HG03045 (cell line): ENCODE measurements around the gene OTOG.

Experiments
- ATAC-seq: cut with Tn5 transposase; IDR thresholded peaks from one replicate; pipeline ENCODE4 v1.9.1; 2021; ENCODE audit warnings: mild to moderate bottlenecking, moderate library complexity; ENCODE audit not compliant: unreplicated experiment

The OTOG gene

DNA sequence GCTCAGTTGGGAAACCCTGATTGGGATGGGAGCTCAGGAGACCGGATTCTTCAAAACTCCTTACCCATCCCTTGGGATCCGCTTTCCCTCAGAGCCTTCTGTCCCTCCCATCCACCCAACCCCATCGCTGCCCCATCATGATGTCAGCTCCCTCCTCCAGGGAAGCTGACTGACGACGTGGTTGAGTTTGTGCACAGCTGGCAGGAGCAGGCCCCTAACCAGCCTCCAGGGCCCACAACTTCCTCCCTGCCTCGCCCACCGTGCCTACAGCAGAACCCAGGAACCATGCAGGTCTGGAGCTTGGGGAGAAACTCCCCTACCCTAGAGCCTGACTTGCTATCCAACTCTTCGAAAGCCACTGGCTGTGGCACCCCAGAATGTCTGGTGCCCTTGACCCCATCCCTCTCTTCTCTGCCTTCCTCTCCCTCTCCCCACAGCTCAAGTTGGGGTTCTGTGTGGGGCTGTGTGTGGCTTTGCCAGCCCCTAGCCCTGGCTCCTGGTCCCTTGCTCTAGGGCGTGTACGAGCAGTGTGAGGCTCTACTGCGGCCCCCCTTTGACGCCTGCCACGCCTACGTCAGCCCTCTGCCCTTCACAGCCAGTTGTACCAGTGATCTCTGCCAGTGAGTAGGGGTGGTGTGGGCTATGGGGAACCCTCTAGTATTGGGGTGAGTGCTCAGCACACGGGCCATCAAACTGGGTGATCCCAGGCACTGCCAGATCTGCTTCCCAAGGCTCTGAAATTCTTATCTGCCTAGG, 11.1 kb downstream of the OTOG start:
- no peak for ATAC-seq

DNA sequence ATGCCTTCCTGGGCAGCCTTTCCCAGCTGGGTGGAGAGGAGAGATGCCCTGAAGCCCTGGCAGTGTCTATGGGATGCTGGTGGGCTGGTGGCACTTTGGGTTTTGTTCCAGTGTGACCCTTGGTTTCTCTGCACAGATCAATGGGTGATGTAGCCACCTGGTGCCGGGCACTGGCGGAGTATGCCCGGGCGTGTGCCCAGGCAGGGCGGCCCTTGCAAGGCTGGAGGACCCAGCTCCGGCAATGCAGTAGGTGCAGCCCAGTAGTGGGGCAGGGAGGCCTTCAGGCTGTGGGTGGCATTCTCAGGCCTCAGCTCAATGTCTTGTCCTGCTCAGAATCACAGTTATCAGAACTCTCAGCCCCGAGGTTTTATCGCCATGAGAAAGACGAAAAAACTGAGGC, 11.9 kb downstream of the OTOG start:
- no peak for ATAC-seq

DNA sequence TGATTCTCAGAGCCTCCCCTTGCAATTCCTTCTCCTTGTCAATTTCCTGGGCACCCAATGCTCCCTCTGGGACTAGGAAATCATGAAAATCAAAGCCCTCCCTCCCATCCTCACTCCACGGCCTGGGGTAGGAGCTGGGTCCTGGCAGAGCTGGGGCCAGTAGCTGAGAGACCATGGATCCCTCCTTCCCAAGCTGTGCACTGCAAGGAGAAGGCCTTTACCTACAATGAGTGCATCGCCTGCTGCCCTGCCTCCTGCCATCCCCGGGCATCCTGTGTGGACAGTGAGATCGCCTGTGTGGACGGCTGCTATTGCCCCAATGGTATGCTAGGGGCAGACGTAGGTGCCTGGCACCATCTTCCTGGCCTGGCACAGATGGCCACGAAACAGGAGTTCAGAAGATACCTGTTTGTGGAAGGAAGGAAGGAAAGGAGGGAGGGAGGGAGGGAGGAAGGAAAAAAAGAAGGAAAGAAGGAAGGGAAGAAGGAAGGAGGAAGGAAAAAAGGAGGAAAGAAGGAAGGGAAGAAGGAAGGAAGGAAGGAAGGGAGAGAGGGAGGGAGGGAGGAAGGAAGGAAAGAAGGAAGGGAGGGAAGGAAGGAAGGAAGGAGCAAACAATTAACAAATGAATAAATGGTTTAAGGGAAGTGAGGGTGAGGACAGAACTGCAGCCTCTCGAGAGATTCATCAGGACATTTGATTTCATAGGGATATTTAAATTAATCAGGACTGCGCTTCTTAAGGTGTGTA, 12.5 kb downstream of the OTOG start:
- ATAC-seq, result no peak

DNA sequence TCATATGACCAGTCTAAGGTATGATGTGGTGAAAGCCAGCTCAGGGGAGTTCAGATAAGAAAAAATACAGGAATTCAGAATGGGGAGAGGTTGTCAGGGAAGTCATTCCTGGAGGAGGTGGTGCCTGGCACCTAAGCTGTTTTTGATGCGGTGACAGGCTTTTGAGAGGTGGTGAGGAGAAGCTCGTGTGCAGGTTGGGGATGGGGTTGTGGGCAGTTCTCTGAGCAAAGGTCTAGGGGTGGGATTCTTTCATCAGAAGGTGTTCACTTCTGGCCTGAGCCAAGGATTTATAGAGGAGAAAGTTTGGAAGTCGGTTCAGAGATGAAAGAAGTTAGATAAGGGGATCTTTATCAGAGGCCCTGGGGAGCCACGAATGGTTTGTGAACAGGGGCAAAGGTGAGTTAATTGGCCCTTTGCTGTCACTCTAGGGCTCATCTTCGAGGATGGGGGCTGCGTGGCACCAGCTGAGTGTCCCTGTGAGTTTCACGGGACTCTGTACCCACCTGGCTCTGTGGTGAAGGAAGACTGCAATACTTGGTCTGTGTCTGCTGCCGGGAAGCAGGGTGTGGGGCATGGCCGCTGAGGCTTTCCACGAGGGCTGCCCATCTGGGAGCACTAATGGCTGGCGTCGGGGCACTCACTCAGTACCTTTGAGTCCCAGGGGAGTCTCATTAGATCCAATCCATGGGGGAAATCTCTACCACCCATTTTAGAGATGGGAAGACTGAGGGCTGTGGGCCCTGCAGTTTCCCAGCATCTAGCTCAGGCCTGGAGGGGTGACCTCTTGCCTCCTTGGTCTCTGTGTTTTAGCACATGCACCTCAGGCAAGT, 13.4 kb downstream of the OTOG start:
- no peak for ATAC-seq

DNA sequence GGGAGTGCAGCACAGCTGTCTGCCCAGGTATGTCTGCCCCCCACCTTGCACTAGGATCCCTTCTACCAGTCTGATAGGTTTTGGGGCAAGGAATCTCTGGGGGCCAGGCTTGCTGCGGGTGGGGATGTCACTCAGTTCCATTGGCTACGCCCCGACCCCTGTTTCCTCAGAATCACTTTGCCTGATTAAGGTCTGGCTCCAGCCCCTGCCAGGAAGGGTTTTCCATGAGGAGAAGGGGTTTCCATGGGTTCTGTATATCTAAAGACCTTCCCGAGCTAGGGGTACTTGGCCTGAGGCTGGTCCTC, 14.0 kb downstream of the OTOG start:
- ATAC-seq, result no peak

DNA sequence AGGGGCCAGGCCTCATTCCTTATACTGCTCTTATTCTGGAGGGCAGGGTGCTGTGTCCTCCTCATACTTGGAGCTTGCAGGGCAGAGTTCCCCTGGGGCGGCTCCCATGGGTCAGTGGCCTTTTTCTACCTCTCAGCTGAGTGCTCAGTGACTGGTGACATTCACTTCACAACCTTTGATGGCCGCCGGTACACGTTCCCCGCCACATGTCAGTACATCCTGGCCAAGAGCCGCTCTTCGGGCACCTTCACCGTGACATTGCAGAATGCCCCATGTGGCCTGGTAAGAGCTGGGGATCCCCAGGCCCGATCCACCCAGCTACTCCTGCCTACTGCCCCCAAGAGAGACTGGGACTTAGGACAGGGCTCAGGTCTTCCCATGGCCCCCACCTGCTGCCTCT, 14.5 kb downstream of the OTOG start:
- no peak for ATAC-seq

DNA sequence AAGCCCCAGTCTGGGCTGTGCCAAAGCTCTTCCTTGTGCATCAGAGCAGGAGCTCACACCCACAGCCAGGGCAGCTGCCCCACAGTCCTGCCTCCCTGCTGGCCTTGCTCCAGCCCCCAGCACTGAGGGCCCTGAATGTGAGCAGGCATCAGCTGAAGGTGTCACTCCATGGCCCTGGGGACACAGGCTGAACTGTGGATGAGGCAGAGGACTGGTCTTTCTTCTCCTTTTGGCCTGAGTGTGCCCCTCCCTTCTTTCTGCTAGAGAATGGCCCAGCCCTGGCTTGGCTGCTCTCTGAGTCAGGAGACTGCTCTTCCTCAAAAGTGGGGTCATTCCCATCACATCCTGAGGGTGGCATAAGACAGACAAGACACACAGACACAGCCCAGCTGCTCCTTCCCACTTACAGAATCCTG, 16.2 kb downstream of the OTOG start:
- ATAC-seq, result no peak

DNA sequence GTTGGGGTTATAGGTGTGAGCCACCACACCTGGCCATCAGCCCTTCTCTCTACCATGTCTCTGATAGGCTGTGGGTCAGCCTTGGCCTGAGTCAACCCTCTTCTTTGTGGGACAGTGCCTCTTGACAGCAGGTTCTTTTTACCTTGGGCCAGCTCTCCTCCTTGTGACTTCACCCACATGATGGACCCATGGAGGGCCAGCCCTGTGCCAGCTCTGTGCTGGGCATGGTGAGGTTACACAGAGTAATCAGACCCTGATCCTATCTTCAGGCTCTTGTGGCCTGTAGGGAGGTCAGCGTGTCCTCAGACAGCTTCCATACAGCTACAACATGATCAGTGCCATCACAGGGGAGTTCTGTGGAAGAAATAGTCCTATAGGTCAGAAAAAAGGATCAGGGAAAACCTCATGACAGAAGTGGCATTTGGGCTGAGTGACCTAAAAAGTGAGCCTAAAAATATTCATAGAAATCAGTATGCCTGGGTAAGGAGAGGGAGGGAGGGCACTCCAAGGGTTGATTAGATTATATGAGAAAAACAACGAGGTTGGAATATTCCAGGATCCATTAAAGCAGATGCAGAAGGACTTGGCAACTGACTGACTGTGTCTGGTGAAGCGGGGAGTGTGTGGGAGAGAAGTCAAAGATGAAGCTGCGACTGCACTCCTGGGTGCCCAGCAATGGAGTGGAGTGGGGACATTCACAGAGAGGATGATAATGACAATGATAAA, 17.1 kb downstream of the OTOG start:
- ATAC-seq, result no peak

DNA sequence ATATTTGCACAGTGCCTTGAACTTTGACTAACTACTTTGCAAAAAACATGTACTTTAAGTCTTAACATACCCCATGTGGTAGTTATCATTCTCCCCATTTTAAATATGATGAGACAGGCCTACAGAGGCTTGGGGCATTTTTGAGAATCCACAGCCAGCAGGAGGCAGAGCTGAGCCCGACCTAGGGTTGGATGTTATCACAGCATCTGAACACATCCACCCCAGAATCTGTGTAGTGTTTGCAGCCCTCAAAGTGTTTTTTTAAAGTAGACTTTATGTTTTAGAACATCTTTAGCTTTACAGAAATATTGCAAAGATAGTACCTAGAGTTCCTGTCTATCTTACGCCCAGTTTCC, 17.6 kb downstream of the OTOG start:
- ATAC-seq, result no peak

DNA sequence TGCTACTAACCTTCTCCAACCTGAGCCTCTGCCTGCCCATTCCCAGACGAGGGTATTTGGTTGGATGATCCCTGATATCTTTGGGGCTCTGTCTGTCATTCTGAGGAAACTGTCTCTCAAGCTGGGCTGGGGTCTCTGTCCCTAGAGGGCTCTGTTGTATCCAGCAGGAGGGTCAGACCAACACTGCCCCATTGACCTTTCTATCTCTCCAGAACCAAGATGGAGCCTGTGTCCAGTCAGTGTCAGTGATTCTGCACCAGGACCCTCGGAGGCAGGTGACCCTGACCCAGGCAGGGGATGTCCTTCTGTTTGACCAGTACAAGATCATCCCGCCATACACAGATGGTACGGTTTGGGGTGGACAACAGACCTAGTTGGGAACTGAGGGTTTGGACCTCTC, 21.9 kb downstream of the OTOG start:
- no peak for ATAC-seq

DNA sequence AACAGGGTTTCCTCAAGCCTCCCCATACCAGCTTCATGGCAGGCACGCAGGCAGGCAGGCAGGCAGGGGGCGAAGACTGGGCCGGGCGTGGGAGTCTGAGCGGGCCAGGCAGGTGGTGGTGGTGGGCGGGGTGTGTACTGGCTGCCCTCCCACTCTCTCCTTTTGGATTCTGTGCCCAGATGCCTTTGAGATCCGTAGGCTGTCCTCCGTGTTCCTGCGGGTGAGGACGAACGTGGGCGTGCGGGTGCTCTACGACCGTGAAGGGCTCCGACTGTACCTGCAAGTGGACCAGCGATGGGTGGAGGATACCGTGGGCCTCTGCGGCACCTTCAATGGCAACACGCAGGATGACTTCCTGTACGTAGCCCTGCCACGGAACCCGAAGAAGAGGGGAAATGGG, 23.0 kb downstream of the OTOG start:
- ATAC-seq, result no peak

DNA sequence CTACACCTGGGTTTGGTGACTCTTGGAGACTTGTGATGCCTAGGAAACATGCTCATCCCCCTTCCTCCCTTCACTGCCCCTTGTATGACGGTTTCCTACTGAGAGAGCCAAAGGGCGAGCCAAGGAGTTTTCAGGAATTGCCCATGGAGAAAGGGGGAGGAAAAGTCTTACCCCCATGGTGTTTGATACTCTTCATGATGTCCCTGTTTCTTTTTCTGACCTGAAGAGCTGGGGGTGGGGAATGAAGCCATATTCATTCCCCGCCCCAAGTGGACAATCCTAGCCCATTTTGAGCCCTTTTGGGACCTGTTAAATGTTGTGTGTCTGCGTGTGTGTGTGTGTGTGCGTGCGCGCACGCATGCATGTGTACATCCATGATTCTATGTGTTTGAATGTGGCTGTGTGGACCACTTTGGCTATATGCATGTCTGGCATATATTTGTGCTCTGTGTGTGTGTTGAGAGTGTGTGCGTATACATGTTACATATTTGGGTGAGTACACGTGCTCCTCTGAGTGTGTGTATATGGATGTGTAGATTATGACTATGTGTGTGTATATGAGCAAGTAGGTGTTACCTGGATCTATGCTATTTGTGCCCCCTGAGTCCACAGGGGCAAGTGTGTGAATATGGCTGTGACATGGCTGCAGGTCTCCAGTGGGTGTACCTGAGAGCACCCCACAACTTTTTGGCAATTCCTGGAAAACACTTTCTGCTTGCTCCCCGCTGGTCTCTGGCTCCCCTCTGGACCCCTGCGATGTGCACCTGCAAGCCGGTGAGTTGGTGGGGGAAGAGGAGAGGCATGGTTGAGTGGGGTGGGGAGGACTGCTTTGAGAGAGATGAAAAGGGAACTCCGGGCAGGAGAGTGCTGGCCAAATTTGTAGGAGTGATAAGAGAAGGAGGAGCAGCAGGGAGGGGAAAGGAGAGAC, 24.6 kb downstream of the OTOG start:
- no peak for ATAC-seq

DNA sequence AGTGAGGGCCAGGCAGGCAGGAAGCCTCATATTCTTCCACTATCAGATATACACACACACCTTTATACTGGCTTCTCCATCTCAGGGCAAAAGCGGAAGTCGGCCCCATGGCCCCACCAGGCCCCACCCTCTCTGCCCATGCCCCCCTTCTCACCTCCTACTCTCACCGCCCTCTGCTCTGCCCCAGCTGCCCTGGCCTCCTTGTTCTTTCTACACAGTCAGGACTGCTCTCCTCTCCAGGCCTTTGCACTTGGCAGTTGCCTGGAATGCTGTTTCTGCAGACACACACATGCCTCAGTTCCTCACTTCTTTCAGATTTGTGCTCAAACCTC, 25.3 kb downstream of the OTOG start:
- ATAC-seq, result no peak

DNA sequence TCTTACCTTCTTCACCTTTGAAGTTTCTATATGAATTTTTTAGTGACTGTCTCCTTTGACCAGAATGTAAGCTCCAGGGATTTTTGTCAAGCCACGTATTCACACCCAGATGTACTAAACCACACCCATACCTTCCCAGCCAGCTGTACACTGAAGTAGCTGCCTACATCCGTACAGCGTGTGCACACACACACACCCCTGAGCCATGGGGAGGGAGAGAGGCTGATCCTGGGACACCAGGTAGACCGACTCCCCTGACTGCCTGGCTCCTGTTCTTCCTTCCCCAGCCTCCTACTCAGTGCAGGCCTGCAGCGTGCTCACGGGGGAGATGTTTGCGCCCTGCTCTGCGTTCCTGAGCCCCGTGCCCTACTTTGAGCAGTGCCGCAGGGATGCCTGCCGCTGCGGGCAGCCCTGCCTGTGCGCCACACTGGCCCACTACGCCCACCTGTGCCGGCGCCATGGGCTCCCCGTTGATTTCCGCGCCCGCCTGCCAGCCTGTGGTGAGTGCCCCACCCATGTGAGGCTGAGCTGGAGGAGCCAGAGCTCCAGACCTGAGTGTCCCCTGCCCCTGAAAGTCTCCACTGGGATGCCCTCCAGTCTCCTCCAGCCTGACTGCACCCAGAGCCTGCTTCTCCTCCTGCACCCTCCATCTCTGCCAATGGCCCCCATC, 25.9 kb downstream of the OTOG start:
- no peak for ATAC-seq

DNA sequence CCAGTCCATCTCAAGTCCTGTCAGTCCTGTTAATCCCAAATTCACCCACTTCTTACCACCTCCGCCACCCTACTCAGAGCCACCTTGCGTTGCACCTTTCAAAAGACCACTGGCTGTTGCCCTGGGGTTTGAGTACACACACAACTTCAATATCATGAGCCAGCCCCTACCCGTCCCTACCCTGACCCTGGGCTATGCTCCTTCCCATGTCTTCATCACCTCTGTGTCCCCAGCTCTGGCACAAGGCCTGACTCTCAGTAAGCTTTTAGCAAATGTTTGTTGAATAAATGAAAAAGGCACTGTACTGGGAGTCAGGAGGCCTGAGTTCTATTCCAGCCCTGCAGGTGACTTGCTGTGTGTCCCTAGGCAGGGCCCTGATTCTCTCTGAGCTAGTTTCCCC, 26.5 kb downstream of the OTOG start:
- no peak for ATAC-seq

DNA sequence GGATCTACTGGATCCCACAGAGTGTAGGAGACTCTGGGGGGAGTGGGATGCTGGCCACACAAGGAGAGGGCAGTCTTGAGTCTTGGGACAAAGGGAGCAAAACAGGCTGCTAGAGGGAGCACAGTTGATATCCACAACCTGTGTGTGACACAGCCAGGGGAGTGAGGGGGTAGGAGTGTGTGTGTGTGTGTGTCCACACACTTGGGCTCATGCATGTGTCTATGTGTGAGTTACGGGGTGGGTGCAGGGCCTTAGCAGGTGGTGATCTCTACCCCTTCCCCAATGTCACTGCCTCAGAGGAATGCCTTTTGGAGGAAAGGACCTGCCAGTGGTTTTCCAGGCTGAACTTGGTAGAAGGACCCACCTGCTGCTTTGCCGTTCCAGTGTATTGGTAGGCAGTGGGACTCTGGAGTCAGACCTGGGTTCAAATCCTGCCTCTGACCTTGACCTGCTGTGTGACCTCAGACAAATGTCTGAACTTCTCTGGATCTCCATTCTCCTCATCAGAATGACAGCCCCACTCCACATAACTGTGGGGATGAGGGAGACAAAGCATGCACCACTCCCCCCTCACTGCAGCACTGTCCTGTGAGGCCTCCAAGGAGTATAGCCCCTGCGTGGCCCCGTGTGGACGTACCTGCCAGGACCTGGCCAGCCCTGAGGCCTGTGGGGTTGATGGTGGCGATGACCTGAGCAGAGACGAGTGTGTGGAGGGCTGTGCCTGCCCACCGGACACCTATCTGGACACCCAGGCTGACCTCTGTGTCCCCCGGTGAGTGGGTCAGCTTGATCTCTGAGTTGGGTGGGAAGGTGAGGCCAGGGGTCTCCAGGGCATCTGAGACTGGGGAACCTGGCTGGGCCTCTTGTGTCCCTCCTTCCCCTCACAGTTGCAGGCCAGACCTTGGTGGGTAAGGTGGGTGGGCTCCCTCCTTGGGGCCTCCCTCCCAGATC, 27.4 kb downstream of the OTOG start:
- no peak for ATAC-seq

DNA sequence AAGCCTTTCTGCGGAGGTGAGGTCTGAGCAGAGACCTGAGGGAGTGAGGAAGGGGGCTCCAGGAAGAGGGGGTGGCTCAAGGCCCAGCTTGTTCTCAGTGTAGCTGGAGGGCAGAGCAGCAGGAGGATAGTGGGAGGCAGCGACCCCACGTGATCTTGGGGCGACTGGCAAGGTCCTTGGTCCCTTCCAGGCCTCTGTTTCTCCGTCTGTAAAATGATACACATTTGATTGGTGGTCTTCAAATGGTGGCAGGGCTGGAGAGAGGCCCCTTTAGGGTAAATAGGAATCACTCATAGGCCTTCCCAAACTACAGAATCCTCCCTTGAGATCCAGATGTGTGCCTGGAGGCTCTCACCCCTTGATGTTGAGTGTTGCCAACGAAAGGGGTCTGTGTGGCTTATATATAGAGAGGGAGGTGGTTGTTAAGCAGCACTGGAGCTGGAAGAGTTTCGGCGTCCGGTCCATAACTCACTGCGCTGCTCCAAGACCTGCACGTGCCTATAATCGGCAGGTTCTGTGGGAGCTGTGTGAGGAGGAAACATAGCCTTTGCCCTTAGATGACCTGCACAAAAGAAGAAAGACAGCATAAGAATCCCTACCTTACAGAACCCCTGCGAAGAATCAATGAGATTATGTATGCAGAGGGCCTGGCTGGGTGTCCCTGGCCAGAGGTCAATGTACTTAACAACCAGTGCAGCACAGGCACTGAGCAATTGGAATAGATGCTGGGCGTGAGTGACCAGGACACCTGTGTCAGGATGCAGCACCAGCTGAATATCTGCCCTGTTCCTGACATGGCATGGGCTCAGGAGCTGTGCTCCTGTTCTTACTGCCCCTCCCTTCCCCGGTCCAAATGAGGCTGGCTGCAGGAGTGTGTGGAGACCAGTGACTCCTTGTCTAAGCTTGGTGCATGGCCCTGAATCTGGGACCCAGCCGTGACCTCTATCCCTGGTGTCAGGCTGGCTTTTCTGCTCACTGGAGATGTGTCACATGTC, 28.7 kb downstream of the OTOG start:
- ATAC-seq, result no peak

DNA sequence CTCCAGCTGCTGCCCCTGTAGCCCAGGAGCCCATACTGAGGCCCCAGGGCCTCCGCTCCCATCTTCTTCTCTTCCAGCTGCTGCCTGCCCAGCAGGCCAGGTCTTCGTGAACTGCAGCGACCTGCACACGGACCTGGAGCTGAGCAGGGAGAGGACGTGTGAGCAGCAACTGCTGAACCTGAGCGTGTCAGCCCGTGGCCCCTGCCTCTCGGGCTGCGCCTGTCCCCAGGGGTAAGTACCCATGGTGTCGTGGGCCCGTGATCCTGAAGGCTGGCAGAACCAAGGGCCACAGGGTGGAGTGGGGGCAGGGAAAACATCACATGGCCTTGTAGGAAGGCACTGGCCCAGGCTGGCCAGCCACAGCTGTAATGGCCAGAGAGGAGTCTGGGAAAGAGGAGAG, 31.2 kb downstream of the OTOG start:
- ATAC-seq, result no peak
